ENCODE measurements around the gene TRABD2B.

- no peak for TF ChIP-seq CTCF (conservative IDR thresholded peaks at IDR 0.05)
- TF ChIP-seq ZFX (IDR thresholded peaks at IDR 0.05), result no peak
These were observed 162.9 kb downstream of the TRABD2B start for GRCh38 chr1:47834326-47834725.

All from C4-2B (cell line).